NCI-H345 treated with DMSO at 0.1 percent for 48 hours (cell line): ENCODE measurements around the gene IGSF5.
"Not testable (repeated sequence)": the region's sequence is repeated elsewhere in the genome, so short reads cannot be mapped to it uniquely, and the experiment has no call there.

Source experiments
- DNase-seq: peaks from one replicate; lab custom pipeline; 2025; ENCODE audit not compliant: unreplicated experiment; lab: John Stamatoyannopoulos, UW

Gene IGSF5

DNA sequence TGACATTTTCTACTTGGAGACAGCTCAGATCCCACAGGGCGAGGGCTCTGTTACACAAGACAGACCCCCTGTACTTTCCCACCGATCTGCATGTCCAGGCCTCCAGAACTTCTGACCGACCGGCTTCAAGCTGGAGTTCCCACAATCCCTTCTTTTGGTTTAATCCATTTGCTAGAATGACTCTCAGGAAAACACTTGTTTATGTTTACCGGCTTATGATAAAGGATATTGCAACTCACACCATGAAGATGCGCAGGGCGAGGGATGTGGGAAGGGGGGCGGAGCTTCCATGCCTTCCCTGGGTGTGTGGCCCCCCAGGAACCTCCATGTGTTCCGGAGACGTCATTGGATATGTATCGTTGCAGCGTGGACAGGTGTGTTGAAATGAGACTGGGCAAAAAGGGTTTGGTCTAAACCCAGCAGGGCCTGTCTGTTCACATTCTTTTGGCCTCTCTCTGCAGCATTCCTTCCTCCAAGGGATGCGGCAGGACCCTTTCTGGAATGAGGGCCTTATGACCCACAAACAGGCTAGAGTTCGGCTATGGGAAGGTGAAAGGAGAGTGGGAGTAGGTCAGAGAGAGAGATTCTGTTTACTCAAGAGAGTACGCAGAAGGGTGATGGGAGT, 7.5 kb upstream of the IGSF5 start:
- DNase-seq: no peak

GRCh38 chr21:39738566-39738965, 6.4 kb upstream of the IGSF5 start:
- no peak for DNase-seq

- DNase-seq: not testable (repeated sequence)
Observed at GRCh38 chr21:39739531-39739930, 5.5 kb upstream of the IGSF5 start.

DNA sequence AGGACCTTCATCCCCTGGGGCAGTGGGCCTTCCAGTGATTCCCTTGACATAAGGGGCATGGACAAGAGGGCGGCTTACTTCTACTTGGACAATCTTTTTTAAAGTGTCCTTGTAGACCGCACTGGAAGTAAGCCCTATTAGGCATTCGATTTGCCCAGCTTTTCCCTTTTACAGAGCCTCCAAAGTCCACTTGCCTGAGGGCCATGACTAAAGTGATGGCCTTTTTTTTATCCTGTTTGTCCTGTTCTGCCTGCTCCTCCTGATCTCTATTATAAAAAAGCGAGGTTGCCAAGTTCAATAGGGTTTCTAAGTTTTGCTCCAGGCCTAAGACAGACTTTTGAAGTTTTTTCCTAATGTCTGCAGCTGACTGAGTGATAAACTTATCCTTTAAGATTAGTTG, 2.4 kb upstream of the IGSF5 start:
- DNase-seq: not testable (repeated sequence)

- not testable (repeated sequence) for DNase-seq
Observed at GRCh38 chr21:39745332-39745731, 349 bp downstream of the IGSF5 start.

DNA sequence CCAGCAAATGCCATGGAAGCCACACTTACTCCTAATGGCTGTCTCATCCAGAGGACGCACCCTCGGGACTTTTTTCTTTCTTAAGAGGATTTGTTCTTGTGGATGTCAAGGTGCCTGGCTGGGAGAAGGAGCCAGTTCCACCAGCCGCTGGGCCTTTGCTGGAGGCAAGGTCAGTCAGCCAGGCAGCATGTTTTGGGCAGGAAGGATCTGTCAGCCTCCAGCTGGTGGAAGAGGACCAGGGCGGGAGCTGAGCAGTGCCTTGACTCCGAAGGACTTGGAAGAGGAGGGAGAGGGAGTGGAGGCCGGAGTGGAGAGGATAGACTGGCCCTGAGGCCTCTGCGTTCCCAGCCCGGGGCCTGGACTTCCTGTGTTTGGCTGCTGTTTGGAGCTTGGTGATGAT, 5.7 kb downstream of the IGSF5 start:
- DNase-seq: no peak

- DNase-seq: no peak
Observed at GRCh38 chr21:39754811-39755210, 9.8 kb downstream of the IGSF5 start.

GRCh38 chr21:39756285-39756684, 11.3 kb downstream of the IGSF5 start:
- no peak for DNase-seq

DNA sequence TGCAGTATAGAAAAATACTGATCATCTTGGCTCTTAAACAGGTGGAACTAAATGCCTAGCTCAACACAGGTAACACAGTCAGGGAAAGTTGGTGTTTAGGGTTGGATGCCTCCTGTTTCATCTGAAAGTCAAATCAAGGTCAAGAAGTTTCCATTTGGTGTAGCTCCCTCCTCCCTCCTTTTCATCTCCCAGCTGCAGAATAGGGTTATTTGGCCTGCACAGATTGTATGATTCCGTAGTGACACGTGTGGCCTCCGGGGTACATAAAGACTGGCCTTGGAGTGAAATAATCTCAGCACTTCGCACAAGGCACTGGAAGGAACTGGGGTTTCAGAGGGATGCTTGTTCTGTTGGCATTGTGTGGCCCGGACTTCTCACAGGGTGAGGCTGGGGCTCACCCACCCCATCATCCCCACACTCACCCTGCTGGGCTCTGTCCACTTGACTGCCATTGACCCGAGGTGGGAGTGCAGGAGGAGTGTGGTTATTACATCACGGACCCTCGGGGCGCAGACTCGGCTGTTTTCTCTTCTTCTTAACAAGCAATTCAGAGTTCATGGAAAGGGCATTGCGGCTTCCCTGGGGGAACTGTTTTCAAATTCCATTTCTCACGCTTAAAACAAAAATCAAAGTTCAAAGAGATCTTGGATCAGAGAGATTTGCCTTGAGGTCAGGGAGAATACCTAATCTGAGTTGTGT, 18.4 kb downstream of the IGSF5 start:
- DNase-seq: no peak

- DNase-seq: no peak
Observed at GRCh38 chr21:39774227-39774626, 29.2 kb downstream of the IGSF5 start.

- no peak for DNase-seq
Observed at GRCh38 chr21:39775816-39776215, 30.8 kb downstream of the IGSF5 start.

GRCh38 chr21:39776589-39776988, 31.6 kb downstream of the IGSF5 start:
- DNase-seq: no peak

GRCh38 chr21:39781331-39781730, 36.3 kb downstream of the IGSF5 start:
- DNase-seq: no peak

DNA sequence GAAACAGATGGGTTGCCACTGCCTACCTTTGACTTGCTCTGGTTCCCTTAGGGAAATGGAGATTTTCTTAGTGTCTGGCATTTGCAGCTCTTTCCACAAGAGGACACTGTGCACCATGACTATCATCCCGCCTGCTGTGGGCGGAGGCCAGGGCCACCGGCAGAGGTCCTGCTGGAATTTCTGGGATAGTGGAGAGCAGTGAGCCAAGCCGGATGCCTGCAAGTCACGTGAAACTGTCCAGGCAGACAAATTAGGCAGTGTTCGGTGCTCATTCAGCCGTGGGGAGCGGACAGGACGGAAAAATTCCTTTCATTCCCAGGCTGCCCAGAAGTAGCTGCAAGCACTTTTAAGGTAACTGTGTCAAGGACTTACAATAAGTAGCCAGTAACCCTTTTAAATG, 43.4 kb downstream of the IGSF5 start:
- peak; percentile 67 for DNase-seq

GRCh38 chr21:39796466-39796865, 51.5 kb downstream of the IGSF5 start:
- no peak for DNase-seq

DNA sequence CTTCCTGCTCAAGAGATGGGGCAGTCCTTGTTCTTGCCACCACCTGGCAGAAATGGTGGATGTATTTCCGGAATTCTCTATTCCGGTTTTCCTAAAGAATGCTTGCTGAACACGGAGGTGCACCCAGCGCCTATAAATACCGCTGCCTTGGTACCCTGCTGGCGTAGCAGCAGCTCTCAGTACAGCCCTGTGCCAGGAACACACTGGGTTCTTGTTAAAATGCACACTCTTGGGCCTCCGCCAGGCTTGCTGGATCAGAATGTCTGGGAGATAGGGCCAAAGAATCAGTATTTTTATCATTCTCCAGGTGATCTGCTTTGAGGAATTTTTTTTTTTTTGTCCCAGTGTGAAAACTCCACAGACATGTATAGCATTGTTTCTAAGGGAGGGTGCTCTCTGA, 54.2 kb downstream of the IGSF5 start:
- DNase-seq: no peak

- no peak for DNase-seq
Observed at GRCh38 chr21:39800311-39800710, 55.3 kb downstream of the IGSF5 start.

- DNase-seq: no peak
Observed at GRCh38 chr21:39802217-39802616, 57.2 kb downstream of the IGSF5 start.

DNA sequence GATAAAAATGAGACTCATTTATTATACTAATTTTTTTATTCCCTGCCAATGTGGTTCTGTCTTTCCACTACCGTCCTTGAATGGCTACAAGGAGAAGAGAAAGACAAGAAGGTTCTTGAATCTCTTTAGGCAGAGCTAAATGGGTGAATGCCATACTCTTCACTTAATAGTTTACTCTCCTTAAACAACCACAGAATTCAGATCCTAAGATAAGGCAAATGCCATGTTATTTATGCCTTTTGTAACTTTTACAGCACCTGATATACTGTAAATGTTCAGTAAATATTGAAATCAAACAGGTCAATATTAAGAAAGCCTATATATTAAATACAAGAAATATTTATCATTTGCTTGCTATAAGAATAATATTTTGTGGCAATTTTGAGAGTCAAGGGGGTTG, 58.4 kb downstream of the IGSF5 start:
- DNase-seq: no peak

DNA sequence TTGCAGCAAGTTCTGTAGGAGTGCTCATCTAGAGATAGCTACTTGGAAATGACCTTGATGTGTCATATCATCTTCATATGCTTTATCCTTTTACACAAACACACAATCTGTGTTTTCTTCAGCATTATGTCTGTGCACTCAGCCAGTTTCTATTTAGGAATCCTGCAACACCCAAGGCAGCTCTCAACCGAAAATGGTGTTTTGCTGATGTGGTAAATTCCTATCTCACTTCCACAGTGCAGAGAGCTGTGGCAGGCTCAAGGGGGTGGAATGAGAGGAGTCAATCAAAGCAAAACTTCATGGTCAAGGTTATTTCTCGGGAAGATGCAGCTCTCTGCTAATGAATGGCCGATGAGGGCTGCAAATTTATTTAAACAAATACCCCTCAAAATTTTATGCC, 59.3 kb downstream of the IGSF5 start:
- no peak for DNase-seq

- DNase-seq: no peak
Observed at GRCh38 chr21:39805983-39806382, 61.0 kb downstream of the IGSF5 start.

GRCh38 chr21:39807738-39808137, 62.8 kb downstream of the IGSF5 start:
- no peak for DNase-seq

GRCh38 chr21:39809936-39810335, 65.0 kb downstream of the IGSF5 start:
- DNase-seq: no peak
